ENCODE measurements around the gene RUFY4.

DNA sequence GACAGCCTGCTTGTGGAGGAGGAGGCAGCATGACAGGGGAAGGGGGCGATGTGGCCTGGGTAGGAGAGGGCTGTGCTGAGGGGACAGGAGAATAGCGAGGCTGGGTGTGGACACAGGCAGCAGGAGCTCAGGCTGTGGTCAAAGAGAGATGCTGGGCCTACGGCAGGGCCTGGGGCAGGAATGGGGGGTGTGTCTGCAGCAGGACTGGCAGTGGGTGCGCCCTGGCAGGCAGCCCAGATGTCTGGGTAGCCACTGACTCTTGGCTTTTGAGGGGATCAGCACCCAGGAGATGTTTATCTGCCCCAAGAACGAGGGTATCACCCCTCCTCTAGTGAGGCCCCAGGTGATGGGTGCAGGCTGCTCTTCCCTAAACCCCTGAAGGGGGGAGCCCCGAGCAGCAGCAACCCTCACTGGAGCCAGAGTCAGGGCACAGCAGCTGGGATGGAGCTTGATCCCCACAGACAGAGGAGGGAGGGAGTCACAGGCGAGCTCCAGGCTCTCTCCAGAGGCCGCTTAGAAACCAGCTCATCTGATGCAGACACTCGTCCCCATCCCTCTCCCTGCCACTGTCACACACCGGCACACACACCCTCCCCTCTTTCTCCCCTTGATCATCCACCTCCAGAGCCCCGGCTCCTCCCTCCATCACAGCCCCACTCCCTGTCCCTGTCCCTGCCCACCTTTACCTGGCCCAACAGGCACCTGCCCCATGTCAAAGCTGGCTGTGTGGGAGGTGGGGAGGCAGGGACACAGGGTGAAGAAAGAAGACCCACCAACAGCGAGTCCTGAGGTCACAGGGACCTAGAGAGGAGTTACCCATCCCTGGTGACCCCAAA lies 36.5 kb upstream of the RUFY4 start:
- TF ChIP-seq, protein P1, sequence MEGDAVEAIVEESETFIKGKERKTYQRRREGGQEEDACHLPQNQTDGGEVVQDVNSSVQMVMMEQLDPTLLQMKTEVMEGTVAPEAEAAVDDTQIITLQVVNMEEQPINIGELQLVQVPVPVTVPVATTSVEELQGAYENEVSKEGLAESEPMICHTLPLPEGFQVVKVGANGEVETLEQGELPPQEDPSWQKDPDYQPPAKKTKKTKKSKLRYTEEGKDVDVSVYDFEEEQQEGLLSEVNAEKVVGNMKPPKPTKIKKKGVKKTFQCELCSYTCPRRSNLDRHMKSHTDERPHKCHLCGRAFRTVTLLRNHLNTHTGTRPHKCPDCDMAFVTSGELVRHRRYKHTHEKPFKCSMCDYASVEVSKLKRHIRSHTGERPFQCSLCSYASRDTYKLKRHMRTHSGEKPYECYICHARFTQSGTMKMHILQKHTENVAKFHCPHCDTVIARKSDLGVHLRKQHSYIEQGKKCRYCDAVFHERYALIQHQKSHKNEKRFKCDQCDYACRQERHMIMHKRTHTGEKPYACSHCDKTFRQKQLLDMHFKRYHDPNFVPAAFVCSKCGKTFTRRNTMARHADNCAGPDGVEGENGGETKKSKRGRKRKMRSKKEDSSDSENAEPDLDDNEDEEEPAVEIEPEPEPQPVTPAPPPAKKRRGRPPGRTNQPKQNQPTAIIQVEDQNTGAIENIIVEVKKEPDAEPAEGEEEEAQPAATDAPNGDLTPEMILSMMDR (conservative IDR thresholded peaks at IDR 0.05; ENCODE audit: low read length): no peak
- TF ChIP-seq EZH2phosphoT487 (IDR thresholded peaks at IDR 0.05; ENCODE audit: borderline replicate concordance, low read depth, low read length): no peak

Data from OCI-LY7 (cell line).